A673 (cell line): ENCODE data around the gene IQGAP1.

ENCODE experiments used
- CTCF ChIP-seq: fragments of 300-800, 200-600 bp; sonication (generic); conservative IDR thresholded peaks from 2 replicates; pipeline ENCODE4 v1.5.1; 2017; ENCODE audit warnings: low read depth, mild to moderate bottlenecking, antibody characterized with exemption, low read length, moderate library complexity, mixed read lengths
- EZH2 ChIP-seq: fragments of 200-600 bp; sonication (generic); IDR thresholded peaks from 2 replicates; pipeline ENCODE4 v1.6.1; 2017; ENCODE audit warnings: borderline replicate concordance, low read depth, mild to moderate bottlenecking, mixed read lengths, antibody characterized with exemption, low read length; ENCODE audit not compliant: poor library complexity, severe bottlenecking

- TF ChIP-seq CTCF (no peak), EZH2 (no peak)
These were observed 36.4 kb upstream of the IQGAP1 start for GRCh38 chr15:90351479-90352106.
